ENCODE results near the gene AFF1. TPM values are rescaled to one million over a fixed set of nuclear protein-coding genes. Genes with fewer than 3 reads are reported as not detected.

AFF1 gene
- total RNA-seq, 1 donor from 2014 or later = 34.1 TPM

DNA sequence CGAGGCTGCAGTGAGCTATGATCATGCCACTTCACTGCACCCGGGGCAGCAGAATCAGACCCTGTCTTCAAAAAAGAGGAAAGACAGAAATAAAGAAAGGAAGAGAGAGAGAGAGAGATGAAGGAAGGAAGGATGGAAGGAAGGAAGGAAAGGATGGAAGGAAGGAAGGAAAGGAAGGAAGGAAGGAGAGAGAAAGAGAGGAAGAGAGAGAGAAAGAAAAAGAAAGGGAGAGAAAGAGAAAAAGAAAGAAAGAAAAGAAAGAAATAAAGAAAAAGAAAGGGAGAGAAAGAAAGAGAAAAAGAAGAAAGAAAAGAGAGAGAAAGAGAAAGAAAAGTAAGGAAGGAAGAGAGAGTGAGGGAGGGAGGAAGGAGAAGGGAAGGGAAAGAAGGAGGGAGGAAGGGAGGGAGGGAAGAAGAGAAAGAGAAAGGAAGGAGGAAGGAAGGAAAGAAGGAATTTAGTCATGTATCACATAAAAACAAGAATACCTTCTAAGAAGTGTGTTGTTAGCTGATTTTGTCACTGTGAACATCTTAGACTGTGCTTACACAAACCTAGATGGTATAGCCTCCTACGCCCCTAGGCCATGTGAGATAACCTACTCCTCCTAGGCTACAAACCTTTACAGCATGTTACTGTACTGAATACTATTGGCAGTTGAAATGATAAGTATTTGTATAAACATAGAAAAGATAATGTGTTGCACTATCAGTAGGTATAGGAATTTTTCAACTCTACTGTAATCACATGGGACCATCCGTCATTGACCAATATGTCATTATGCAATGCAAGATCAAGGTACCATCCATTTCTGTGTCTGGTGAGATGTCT is 17.4 kb upstream of the AFF1 start:
- Mint-ChIP-seq H3K9me3 (no peaks in the 10 kb centered on the region), H3K36me3 (ENCODE audit: low read depth) (no peaks in the 10 kb centered on the region), H3K27me3 (ENCODE audit: low read depth) (no peaks in the 10 kb centered on the region), H3K4me1 (peaks cover 2% of the 10 kb centered on the region), H3K27ac (ENCODE audit: unreplicated experiment) (no peak overlapping the region), H3K4me3 (no peak overlapping the region)
- DNase-seq (ENCODE audit: low read depth, low spot score) = no peak
- no peak for TF ChIP-seq CTCF (conservative IDR thresholded peaks at IDR 0.05)

GRCh38 chr4:86918539-86919072 is 16.2 kb upstream of the AFF1 start:
- no peak for DNase-seq (ENCODE audit: low read depth, low spot score)
- no peaks in the 10 kb centered on the region for H3K9me3 Mint-ChIP-seq
- H3K4me1 Mint-ChIP-seq = peaks cover 4% of the 10 kb centered on the region
- H3K27ac Mint-ChIP-seq (ENCODE audit: unreplicated experiment) = no peak overlapping the region
- no peak for TF ChIP-seq CTCF (conservative IDR thresholded peaks at IDR 0.05)
- H3K27me3 Mint-ChIP-seq (ENCODE audit: low read depth) = no peaks in the 10 kb centered on the region
- H3K4me3 Mint-ChIP-seq = no peak overlapping the region
- no peaks in the 10 kb centered on the region for H3K36me3 Mint-ChIP-seq (ENCODE audit: low read depth)

DNA sequence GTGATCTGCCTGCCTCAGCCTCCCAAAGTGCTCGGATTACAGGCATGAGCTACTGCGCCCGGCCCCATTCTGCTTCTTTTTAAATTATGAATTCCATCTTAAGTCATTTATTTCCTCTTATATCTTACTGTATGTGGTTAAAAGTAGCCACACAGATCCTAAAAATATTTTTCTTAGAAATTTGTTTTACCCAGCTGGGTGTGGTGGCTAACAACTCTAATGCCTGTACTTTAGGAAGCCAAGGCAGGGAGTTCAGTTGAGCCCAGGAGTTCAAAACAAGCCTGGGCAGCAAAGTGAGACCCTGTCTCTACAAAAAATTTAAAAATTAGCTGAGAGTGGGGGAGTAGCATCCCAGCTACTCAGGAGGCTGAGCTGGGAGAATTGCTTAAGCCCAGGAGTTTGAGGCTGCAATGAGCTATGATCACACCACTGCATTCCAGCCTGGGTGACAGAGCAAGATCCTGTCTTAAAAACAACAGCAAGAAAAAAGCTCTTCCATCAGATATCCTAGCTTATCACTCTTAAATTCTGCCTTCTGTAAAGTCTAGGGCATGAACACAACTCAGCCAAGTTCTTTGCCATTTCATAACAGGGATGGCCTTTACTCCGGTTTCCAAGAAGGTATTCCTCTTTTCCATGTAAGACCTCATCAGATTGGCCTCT is 15.1 kb upstream of the AFF1 start:
- Mint-ChIP-seq H3K9me3 (no peaks in the 10 kb centered on the region), H3K27ac (ENCODE audit: unreplicated experiment) (no peak overlapping the region)
- no peak for TF ChIP-seq CTCF (conservative IDR thresholded peaks at IDR 0.05)

GRCh38 chr4:86921608-86922252 is 13.1 kb upstream of the AFF1 start:
- DNase-seq (ENCODE audit: low read depth, low spot score) = no peak
- no peak overlapping the region for H3K27ac Mint-ChIP-seq (ENCODE audit: unreplicated experiment)

More for the DNA sequence above, 15.1 kb upstream of the AFF1 start:
- Mint-ChIP-seq H3K36me3 (ENCODE audit: low read depth) (no peaks in the 10 kb centered on the region), H3K4me3 (no peak overlapping the region), H3K4me1 (peaks cover 4% of the 10 kb centered on the region), H3K27me3 (ENCODE audit: low read depth) (no peaks in the 10 kb centered on the region)
- no peak for DNase-seq (ENCODE audit: low read depth, low spot score)

More at GRCh38 chr4:86921608-86922252, 13.1 kb upstream of the AFF1 start:
- Mint-ChIP-seq H3K36me3 (ENCODE audit: low read depth) (no peaks in the 10 kb centered on the region), H3K9me3 (no peaks in the 10 kb centered on the region), H3K4me1 (peaks cover 4% of the 10 kb centered on the region), H3K4me3 (no peak overlapping the region), H3K27me3 (ENCODE audit: low read depth) (no peaks in the 10 kb centered on the region)
- TF ChIP-seq CTCF (conservative IDR thresholded peaks at IDR 0.05) = no peak
